A673 (cell line): ENCODE data around the gene AQP12B. TPM values are rescaled to one million over a fixed set of nuclear protein-coding genes. Genes with fewer than 3 reads are reported as not detected.

Experiments used
- BruUV-seq: library from RNA; stranded (reverse); fragments of 400-500 nt; replicated peaks from 2 replicates; lab custom pipeline; 2021; lab: Mats Ljungman, UMichigan
- CTCF ChIA-PET: fragments of 300-600 bp; sonication (Branson Sonifier 250); formaldehyde crosslinking; loops from one replicate; lab custom pipeline; 2022; ENCODE audit warnings: antibody characterized with exemption; lab: Charles Lee
- POLR2A ChIA-PET: fragments of 300-600 bp; sonication (Branson Sonifier 250); formaldehyde crosslinking; loops from one replicate; lab custom pipeline; 2022; ENCODE audit warnings: antibody characterized with exemption; ENCODE audit not compliant: low non-redundant PET; lab: Charles Lee
- DNase-seq: peaks from one replicate; pipeline ENCODE4 v3.0.0-alpha.2; 2015; ENCODE audit warnings: low spot score
- H3K27ac ChIP-seq: fragments of 200-600 bp; sonication (generic); 2 replicates; pipeline ENCODE4 v1.5.1; 2016; ENCODE audit warnings: mixed run types, low read depth, mild to moderate bottlenecking, mixed read lengths, antibody characterized with exemption, low read length; ENCODE audit not compliant: poor library complexity, severe bottlenecking
- H3K27me3 ChIP-seq: fragments of 200-600 bp; sonication (generic); replicated peaks from 2 replicates; pipeline ENCODE4 v1.6.1; 2017; ENCODE audit warnings: mixed run types, low read depth, mild to moderate bottlenecking, mixed read lengths, antibody characterized with exemption, low read length; ENCODE audit not compliant: insufficient read depth, poor library complexity
- H3K36me3 ChIP-seq: fragments of 200-600 bp; sonication (generic); 2 replicates; pipeline ENCODE4 v1.6.1; 2016; ENCODE audit warnings: mixed run types, mild to moderate bottlenecking, mixed read lengths, antibody characterized with exemption, low read length; ENCODE audit not compliant: insufficient read depth, poor library complexity, severe bottlenecking
- H3K4me1 ChIP-seq: fragments of 200-600 bp; sonication (generic); 2 replicates; pipeline ENCODE4 v1.6.1; 2017; ENCODE audit warnings: mixed run types, mild to moderate bottlenecking, mixed read lengths, antibody characterized with exemption, low read length; ENCODE audit not compliant: insufficient read depth, poor library complexity, severe bottlenecking
- H3K4me3 ChIP-seq: fragments of 200-600 bp; sonication (generic); 2 replicates; pipeline ENCODE4 v1.5.1; 2016; ENCODE audit warnings: low read depth, mixed run types, mild to moderate bottlenecking, mixed read lengths, low read length; ENCODE audit not compliant: poor library complexity, severe bottlenecking
- H3K9me3 ChIP-seq: fragments of 200-600 bp; sonication (generic); 2 replicates; pipeline ENCODE4 v1.6.1; 2016; ENCODE audit warnings: mixed run types, low read depth, mild to moderate bottlenecking, mixed read lengths, antibody characterized with exemption, low read length; ENCODE audit not compliant: poor library complexity, severe bottlenecking
- EZH2 ChIP-seq: fragments of 200-600 bp; sonication (generic); IDR thresholded peaks from 2 replicates; pipeline ENCODE4 v1.6.1; 2017; ENCODE audit warnings: borderline replicate concordance, low read depth, mild to moderate bottlenecking, mixed read lengths, antibody characterized with exemption, low read length; ENCODE audit not compliant: poor library complexity, severe bottlenecking
- intact Hi-C: fragments of 100-400 bp; cut with micrococcal nuclease; formaldehyde crosslinking; loops from one replicate; pipeline ENCODE4 v1.10.0; 2022; ENCODE audit not compliant: unreplicated experiment
- total RNA-seq: library from RNA; stranded (reverse); gene quantifications from 2 replicates; pipeline ENCODE4 v1.2.3, GENCODE V29; 2021
- TF ChIP-seq, protein P1 (sequence below): fragments of 300-800, 200-600 bp; sonication (generic); conservative IDR thresholded peaks from 2 replicates; pipeline ENCODE4 v1.5.1; 2017; ENCODE audit warnings: low read depth, mild to moderate bottlenecking, antibody characterized with exemption, low read length, moderate library complexity, mixed read lengths

AQP12B gene
- total RNA-seq, 1 experiment from 2014 or later = not detected

- DNase-seq = no peak
- BruUV-seq = no TSS peak
- CTCF ChIA-PET = no interaction called here
Measured at GRCh38 chr2:240638512-240639160, 44.0 kb downstream of the AQP12B start.

DNA sequence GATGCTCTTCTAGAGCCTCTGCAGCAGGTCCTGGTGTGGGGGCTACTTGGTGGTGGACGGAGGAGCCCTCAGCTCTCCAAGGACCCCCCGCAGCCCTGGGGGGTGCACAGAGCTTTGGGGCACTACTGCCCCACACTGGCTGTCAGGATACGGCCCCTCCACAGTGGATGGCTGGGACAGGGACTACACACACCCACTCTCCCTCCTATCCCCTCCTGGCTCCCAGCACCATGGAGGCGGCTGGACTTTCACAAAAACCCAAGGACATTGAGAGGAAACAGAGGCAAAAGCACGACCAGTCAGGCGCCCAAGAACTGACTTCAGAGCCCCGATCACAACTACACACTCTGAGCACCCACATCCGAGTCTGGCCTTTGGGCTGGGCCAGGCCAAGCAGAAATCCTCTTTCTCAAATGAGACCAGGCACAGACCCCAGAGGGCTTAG lies 44.8 kb downstream of the AQP12B start:
- no peaks in the 10 kb centered on the region for H3K9me3 ChIP-seq
- TF ChIP-seq EZH2 = no peak
- TF ChIP-seq, protein P1, sequence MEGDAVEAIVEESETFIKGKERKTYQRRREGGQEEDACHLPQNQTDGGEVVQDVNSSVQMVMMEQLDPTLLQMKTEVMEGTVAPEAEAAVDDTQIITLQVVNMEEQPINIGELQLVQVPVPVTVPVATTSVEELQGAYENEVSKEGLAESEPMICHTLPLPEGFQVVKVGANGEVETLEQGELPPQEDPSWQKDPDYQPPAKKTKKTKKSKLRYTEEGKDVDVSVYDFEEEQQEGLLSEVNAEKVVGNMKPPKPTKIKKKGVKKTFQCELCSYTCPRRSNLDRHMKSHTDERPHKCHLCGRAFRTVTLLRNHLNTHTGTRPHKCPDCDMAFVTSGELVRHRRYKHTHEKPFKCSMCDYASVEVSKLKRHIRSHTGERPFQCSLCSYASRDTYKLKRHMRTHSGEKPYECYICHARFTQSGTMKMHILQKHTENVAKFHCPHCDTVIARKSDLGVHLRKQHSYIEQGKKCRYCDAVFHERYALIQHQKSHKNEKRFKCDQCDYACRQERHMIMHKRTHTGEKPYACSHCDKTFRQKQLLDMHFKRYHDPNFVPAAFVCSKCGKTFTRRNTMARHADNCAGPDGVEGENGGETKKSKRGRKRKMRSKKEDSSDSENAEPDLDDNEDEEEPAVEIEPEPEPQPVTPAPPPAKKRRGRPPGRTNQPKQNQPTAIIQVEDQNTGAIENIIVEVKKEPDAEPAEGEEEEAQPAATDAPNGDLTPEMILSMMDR = no peak
- no peaks in the 10 kb centered on the region for H3K36me3 ChIP-seq
- no peak overlapping the region for H3K4me3 ChIP-seq
- DNase-seq = no peak
- no peak overlapping the region for H3K27ac ChIP-seq
- peaks cover 9% of the 10 kb centered on the region for H3K27me3 ChIP-seq
- H3K4me1 ChIP-seq = no peaks in the 10 kb centered on the region
- ChIA-PET POLR2A (no interaction called here), CTCF (no interaction called here)
- intact Hi-C loops = no loop called here
- no TSS peak for BruUV-seq

More at GRCh38 chr2:240638512-240639160, 44.0 kb downstream of the AQP12B start:
- Histone ChIP-seq H3K36me3 (no peaks in the 10 kb centered on the region), H3K4me1 (no peaks in the 10 kb centered on the region), H3K27me3 (peaks cover 11% of the 10 kb centered on the region), H3K27ac (no peak overlapping the region), H3K4me3 (no peak overlapping the region), H3K9me3 (no peaks in the 10 kb centered on the region)
- TF ChIP-seq EZH2 = no peak
- TF ChIP-seq, protein P1 = no peak
- intact Hi-C loops = no loop called here
- POLR2A ChIA-PET = no interaction called here

DNA sequence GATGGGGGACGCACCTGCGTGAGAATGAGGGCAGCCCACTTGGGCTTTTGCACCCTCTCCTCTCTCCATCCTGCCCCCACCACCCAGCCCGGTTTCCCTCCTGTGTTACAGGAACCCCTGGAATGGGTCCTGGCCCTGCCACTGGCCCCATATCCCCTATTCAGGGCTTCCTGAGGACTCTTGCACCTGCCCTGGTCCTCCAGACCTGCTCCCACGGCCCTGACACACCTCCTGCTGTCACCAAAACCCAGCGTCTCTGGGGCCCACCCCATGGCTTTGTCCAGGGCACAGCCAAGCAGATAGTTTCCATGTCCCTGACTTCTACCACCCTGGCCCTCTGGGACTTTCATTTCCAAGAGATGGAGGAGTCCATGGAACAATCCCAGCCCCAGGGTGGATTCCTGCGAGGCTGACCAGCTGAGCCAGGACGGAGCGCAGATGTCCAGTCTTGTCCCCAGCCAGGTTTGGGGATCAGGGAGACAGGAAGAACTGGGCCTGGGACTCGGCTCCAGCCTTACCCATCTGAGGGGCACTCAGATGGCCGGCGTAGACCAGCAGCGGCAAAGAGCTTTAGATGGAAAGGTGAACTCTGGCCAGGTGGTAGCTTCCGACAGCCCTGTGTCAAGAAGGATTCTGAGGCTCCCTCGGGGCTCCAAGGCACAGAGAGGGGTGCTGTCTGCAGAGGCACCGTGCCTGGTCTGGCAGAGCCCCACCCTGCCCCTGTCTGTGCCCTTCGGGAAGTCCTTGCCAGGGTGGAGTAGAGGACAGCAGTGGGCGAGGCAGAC lies 45.4 kb downstream of the AQP12B start:
- H3K27ac ChIP-seq = no peak overlapping the region
- no peaks in the 10 kb centered on the region for H3K4me1 ChIP-seq
- H3K4me3 ChIP-seq = no peak overlapping the region
- ChIA-PET CTCF (no interaction called here), POLR2A (no interaction called here)
- intact Hi-C loops = no loop called here
- peaks cover 9% of the 10 kb centered on the region for H3K27me3 ChIP-seq
- H3K9me3 ChIP-seq = no peaks in the 10 kb centered on the region
- no peak for DNase-seq
- no TSS peak for BruUV-seq
- no peaks in the 10 kb centered on the region for H3K36me3 ChIP-seq
- TF ChIP-seq, protein P1 = no peak
- TF ChIP-seq EZH2 = no peak
